ENCODE measurements around the gene MCC. TPM values are rescaled to one million over a fixed set of nuclear protein-coding genes. Genes with fewer than 3 reads are reported as not detected.

MCC gene
- polyA plus RNA-seq, 4 donors: 0.45 to 3.5 (median 1.6) TPM

- H3K27me3 ChIP-seq (ENCODE audit: control insufficient read depth in 3 of 3, insufficient read depth in 3 of 3, low read length in 3 of 3): no peaks in the 10 kb centered on the region
- DNase-seq (peak; percentile 5 to 77), FAIRE-seq (no peak)
- H3K36me3 ChIP-seq (ENCODE audit: control insufficient read depth in 3 of 3, insufficient read depth in 2 of 3, low read depth in 1 of 3, low read length in 3 of 3): no peaks in the 10 kb centered on the region
- H3K4me3 ChIP-seq (ENCODE audit: low read depth in 1 of 3, low read length in 3 of 3): no peak overlapping the region
- H3K27ac ChIP-seq (ENCODE audit: low read depth in 1 of 3, low read length in 2 of 3): peak overlapping the region in 1 of 3 donors; percentile 15
- H3K9me3 ChIP-seq (ENCODE audit: control insufficient read depth in 2 of 2, insufficient read depth in 1 of 2, low read depth in 1 of 2, low read length in 1 of 2): no peaks in the 10 kb centered on the region
- H3K4me1 ChIP-seq (ENCODE audit: control insufficient read depth in 3 of 3, insufficient read depth in 2 of 3, low read depth in 1 of 3, low read length in 2 of 3): peaks cover 0 to 3% (median 0%) of the 10 kb centered on the region in 3 donors
- WGBS, 3 donors: 29 to 60% (median 45%) methylated on average over 27 of the region's 27 CpGs
These were observed 285.2 kb downstream of the MCC start for GRCh38 chr5:113202746-113203716.

GRCh38 chr5:113202287-113202686, 286.0 kb downstream of the MCC start:
- Histone ChIP-seq H3K9me3 (ENCODE audit: control insufficient read depth in 2 of 2, insufficient read depth in 1 of 2, low read depth in 1 of 2, low read length in 1 of 2) (no peaks in the 10 kb centered on the region), H3K27me3 (ENCODE audit: control insufficient read depth in 3 of 3, insufficient read depth in 3 of 3, low read length in 3 of 3) (no peaks in the 10 kb centered on the region), H3K4me1 (ENCODE audit: control insufficient read depth in 3 of 3, insufficient read depth in 2 of 3, low read depth in 1 of 3, low read length in 2 of 3) (peaks cover 0 to 3% (median 0%) of the 10 kb centered on the region in 3 donors), H3K4me3 (ENCODE audit: low read depth in 1 of 3, low read length in 3 of 3) (no peak overlapping the region), H3K27ac (ENCODE audit: low read depth in 1 of 3, low read length in 2 of 3) (no peak overlapping the region), H3K36me3 (ENCODE audit: control insufficient read depth in 3 of 3, insufficient read depth in 2 of 3, low read depth in 1 of 3, low read length in 3 of 3) (no peaks in the 10 kb centered on the region)
- no peak for FAIRE-seq
- WGBS, 3 donors: 86 to 92% (median 91%) methylated on average over 8 of the region's 8 CpGs
- no peak for DNase-seq

GRCh38 chr5:113201715-113202114, 286.5 kb downstream of the MCC start:
- WGBS, 3 donors: 66 to 81% (median 78%) methylated on average over 5 of the region's 5 CpGs
- FAIRE-seq: no peak
- DNase-seq: no peak
- Histone ChIP-seq H3K27ac (ENCODE audit: low read depth in 1 of 3, low read length in 2 of 3) (no peak overlapping the region), H3K36me3 (ENCODE audit: control insufficient read depth in 3 of 3, insufficient read depth in 2 of 3, low read depth in 1 of 3, low read length in 3 of 3) (no peaks in the 10 kb centered on the region), H3K4me1 (ENCODE audit: control insufficient read depth in 3 of 3, insufficient read depth in 2 of 3, low read depth in 1 of 3, low read length in 2 of 3) (peaks cover 0 to 3% (median 0%) of the 10 kb centered on the region in 3 donors), H3K9me3 (ENCODE audit: control insufficient read depth in 2 of 2, insufficient read depth in 1 of 2, low read depth in 1 of 2, low read length in 1 of 2) (no peaks in the 10 kb centered on the region), H3K4me3 (ENCODE audit: low read depth in 1 of 3, low read length in 3 of 3) (no peak overlapping the region), H3K27me3 (ENCODE audit: control insufficient read depth in 3 of 3, insufficient read depth in 3 of 3, low read length in 3 of 3) (no peaks in the 10 kb centered on the region)

- Histone ChIP-seq H3K36me3 (ENCODE audit: control insufficient read depth in 3 of 3, insufficient read depth in 2 of 3, low read depth in 1 of 3, low read length in 3 of 3) (no peaks in the 10 kb centered on the region), H3K27me3 (ENCODE audit: control insufficient read depth in 3 of 3, insufficient read depth in 3 of 3, low read length in 3 of 3) (no peaks in the 10 kb centered on the region), H3K27ac (ENCODE audit: low read depth in 1 of 3, low read length in 2 of 3) (no peak overlapping the region), H3K4me3 (ENCODE audit: low read depth in 1 of 3, low read length in 3 of 3) (no peak overlapping the region), H3K4me1 (ENCODE audit: control insufficient read depth in 3 of 3, insufficient read depth in 2 of 3, low read depth in 1 of 3, low read length in 2 of 3) (peaks cover 0 to 3% (median 0%) of the 10 kb centered on the region in 3 donors), H3K9me3 (ENCODE audit: control insufficient read depth in 2 of 2, insufficient read depth in 1 of 2, low read depth in 1 of 2, low read length in 1 of 2) (no peaks in the 10 kb centered on the region)
- DNase-seq (no peak), FAIRE-seq (no peak)
- WGBS, 3 donors: 46 to 64% (median 47%) methylated on average over 5 of the region's 5 CpGs
These were observed 288.9 kb downstream of the MCC start for GRCh38 chr5:113199122-113199905.

- DNase-seq (no peak), FAIRE-seq (no peak)
- H3K4me3 ChIP-seq (ENCODE audit: low read depth in 1 of 3, low read length in 3 of 3): no peak overlapping the region
- H3K27ac ChIP-seq (ENCODE audit: low read depth in 1 of 3, low read length in 2 of 3): no peak overlapping the region
- H3K4me1 ChIP-seq (ENCODE audit: control insufficient read depth in 3 of 3, insufficient read depth in 2 of 3, low read depth in 1 of 3, low read length in 2 of 3): no peaks in the 10 kb centered on the region
- peaks cover 0 to 3% of the 10 kb centered on the region in 2 donors for H3K9me3 ChIP-seq (ENCODE audit: control insufficient read depth in 2 of 2, insufficient read depth in 1 of 2, low read depth in 1 of 2, low read length in 1 of 2)
- H3K36me3 ChIP-seq (ENCODE audit: control insufficient read depth in 3 of 3, insufficient read depth in 2 of 3, low read depth in 1 of 3, low read length in 3 of 3): no peaks in the 10 kb centered on the region
- 62 to 83% (median 69%) methylated on average over 7 of the region's 7 CpGs for WGBS, 3 donors
- no peaks in the 10 kb centered on the region for H3K27me3 ChIP-seq (ENCODE audit: control insufficient read depth in 3 of 3, insufficient read depth in 3 of 3, low read length in 3 of 3)
These were observed 290.6 kb downstream of the MCC start for GRCh38 chr5:113197456-113198200.

- DNase-seq (no peak), FAIRE-seq (no peak)
- Histone ChIP-seq H3K36me3 (ENCODE audit: control insufficient read depth in 3 of 3, insufficient read depth in 2 of 3, low read depth in 1 of 3, low read length in 3 of 3) (no peaks in the 10 kb centered on the region), H3K27ac (ENCODE audit: low read depth in 1 of 3, low read length in 2 of 3) (no peak overlapping the region), H3K4me1 (ENCODE audit: control insufficient read depth in 3 of 3, insufficient read depth in 2 of 3, low read depth in 1 of 3, low read length in 2 of 3) (no peaks in the 10 kb centered on the region), H3K9me3 (ENCODE audit: control insufficient read depth in 2 of 2, insufficient read depth in 1 of 2, low read depth in 1 of 2, low read length in 1 of 2) (peaks cover 0 to 3% of the 10 kb centered on the region in 2 donors), H3K27me3 (ENCODE audit: control insufficient read depth in 3 of 3, insufficient read depth in 3 of 3, low read length in 3 of 3) (no peaks in the 10 kb centered on the region), H3K4me3 (ENCODE audit: low read depth in 1 of 3, low read length in 3 of 3) (no peak overlapping the region)
- WGBS, 3 donors: 89 to 93% (median 89%) methylated on average over 4 of the region's 4 CpGs
These were observed 292.5 kb downstream of the MCC start for GRCh38 chr5:113195771-113196170.

GRCh38 chr5:113195251-113195650, 293.0 kb downstream of the MCC start:
- Histone ChIP-seq H3K27ac (ENCODE audit: low read depth in 1 of 3, low read length in 2 of 3) (no peak overlapping the region), H3K27me3 (ENCODE audit: control insufficient read depth in 3 of 3, insufficient read depth in 3 of 3, low read length in 3 of 3) (no peaks in the 10 kb centered on the region), H3K9me3 (ENCODE audit: control insufficient read depth in 2 of 2, insufficient read depth in 1 of 2, low read depth in 1 of 2, low read length in 1 of 2) (peaks cover 0 to 3% of the 10 kb centered on the region in 2 donors), H3K4me1 (ENCODE audit: control insufficient read depth in 3 of 3, insufficient read depth in 2 of 3, low read depth in 1 of 3, low read length in 2 of 3) (no peaks in the 10 kb centered on the region), H3K4me3 (ENCODE audit: low read depth in 1 of 3, low read length in 3 of 3) (no peak overlapping the region), H3K36me3 (ENCODE audit: control insufficient read depth in 3 of 3, insufficient read depth in 2 of 3, low read depth in 1 of 3, low read length in 3 of 3) (no peaks in the 10 kb centered on the region)
- WGBS, 3 donors: 94 to 97% (median 95%) methylated on average over 3 of the region's 3 CpGs
- no peak for DNase-seq
- FAIRE-seq: no peak

- H3K4me3 ChIP-seq (ENCODE audit: low read depth in 1 of 3, low read length in 3 of 3): no peak overlapping the region
- no peak for FAIRE-seq
- H3K9me3 ChIP-seq (ENCODE audit: control insufficient read depth in 2 of 2, insufficient read depth in 1 of 2, low read depth in 1 of 2, low read length in 1 of 2): peaks cover 0 to 3% of the 10 kb centered on the region in 2 donors
- no peak for DNase-seq
- H3K36me3 ChIP-seq (ENCODE audit: control insufficient read depth in 3 of 3, insufficient read depth in 2 of 3, low read depth in 1 of 3, low read length in 3 of 3): no peaks in the 10 kb centered on the region
- no peaks in the 10 kb centered on the region for H3K4me1 ChIP-seq (ENCODE audit: control insufficient read depth in 3 of 3, insufficient read depth in 2 of 3, low read depth in 1 of 3, low read length in 2 of 3)
- H3K27ac ChIP-seq (ENCODE audit: low read depth in 1 of 3, low read length in 2 of 3): no peak overlapping the region
- WGBS, 3 donors: 70 to 76% (median 76%) methylated on average over 5 of the region's 5 CpGs
- H3K27me3 ChIP-seq (ENCODE audit: control insufficient read depth in 3 of 3, insufficient read depth in 3 of 3, low read length in 3 of 3): no peaks in the 10 kb centered on the region
These were observed 293.7 kb downstream of the MCC start for GRCh38 chr5:113194591-113194990.

Measured in small intestine (tissue), 7 donors.